Neural cell (in vitro differentiated cells): ENCODE results near the gene EXOC6B. TPM values are rescaled to one million over a fixed set of nuclear protein-coding genes. Genes with fewer than 3 reads are reported as not detected.

ENCODE experiments used
- H2AFZ ChIP-seq: fragments of 200-600, 300-800 bp; sonication (generic), shearing (Covaris generic); 2 replicates; pipeline ENCODE4 v1.6.0; 2014; ENCODE audit warnings: low read depth, mild to moderate bottlenecking, antibody characterized with exemption, low read length, moderate library complexity
- H3F3A ChIP-seq: fragments of 200-600 bp; shearing (Covaris generic); 2 replicates; pipeline ENCODE4 v1.6.1; 2016; ENCODE audit warnings: mild to moderate bottlenecking, moderate library complexity, mixed read lengths, antibody characterized with exemption, low read length; ENCODE audit not compliant: insufficient read depth, poor library complexity, severe bottlenecking
- H3K27ac ChIP-seq: fragments of 200-600, 300-800 bp; sonication (generic), shearing (Covaris generic); 2 replicates; pipeline ENCODE4 v1.5.1; 2014; ENCODE audit warnings: mild to moderate bottlenecking, low read length, moderate library complexity
- H3K27me3 ChIP-seq: fragments of 300-800, 200-600 bp; sonication (generic), shearing (Covaris generic); 2 replicates; pipeline ENCODE4 v1.6.0; 2014; ENCODE audit warnings: mild to moderate bottlenecking, low read depth, low read length, moderate library complexity; ENCODE audit not compliant: insufficient read depth
- H3K36me3 ChIP-seq: fragments of 300-800, 200-600 bp; sonication (generic), shearing (Covaris generic); 2 replicates; pipeline ENCODE4 v1.5.1; 2014; ENCODE audit warnings: mild to moderate bottlenecking, antibody characterized with exemption, low read length, moderate library complexity; ENCODE audit not compliant: insufficient read depth
- H3K4me2 ChIP-seq: fragments of 300-800, 200-600 bp; sonication (generic), shearing (Covaris generic); 2 replicates; pipeline ENCODE4 v1.6.0; 2014; ENCODE audit warnings: mild to moderate bottlenecking, low read length
- H3K4me3 ChIP-seq: fragments of 300-800, 200-600 bp; sonication (generic), shearing (Covaris generic); 2 replicates; pipeline ENCODE4 v1.5.1; 2014; ENCODE audit warnings: mild to moderate bottlenecking, low read length, moderate library complexity
- H3K79me2 ChIP-seq: fragments of 200-600 bp; shearing (Covaris generic); replicated peaks from 2 replicates; pipeline ENCODE4 v1.6.0; 2014; ENCODE audit warnings: mild to moderate bottlenecking, low read length, moderate library complexity; ENCODE audit not compliant: insufficient read depth
- H3K9ac ChIP-seq: fragments of 300-800, 200-600 bp; sonication (generic), shearing (Covaris generic); 2 replicates; pipeline ENCODE4 v1.6.1; 2016; ENCODE audit warnings: mild to moderate bottlenecking, low read length, mixed read lengths
- H3K9me2 ChIP-seq: fragments of 200-600 bp; shearing (Covaris generic); 2 replicates; pipeline ENCODE4 v1.6.1; 2016; ENCODE audit warnings: mild to moderate bottlenecking, low read length, mixed read lengths; ENCODE audit not compliant: insufficient read depth
- H3K9me3 ChIP-seq: fragments of 200-600, 300-800 bp; sonication (generic), shearing (Covaris generic); 2 replicates; pipeline ENCODE4 v1.6.1; 2016; ENCODE audit warnings: mild to moderate bottlenecking, mixed run types, low read length, moderate library complexity, mixed read lengths
- H4K20me1 ChIP-seq: fragments of 200-600 bp; shearing (Covaris generic); 2 replicates; pipeline ENCODE4 v1.6.1; 2016; ENCODE audit warnings: mild to moderate bottlenecking, mixed run types; ENCODE audit not compliant: insufficient read depth
- CTCF ChIP-seq: fragments of 450-650 bp; IDR thresholded peaks from 2 replicates; pipeline ENCODE4 v1.5.1; 2014; ENCODE audit warnings: antibody characterized with exemption, mild to moderate bottlenecking, moderate library complexity; ENCODE audit not compliant: poor library complexity, severe bottlenecking
- EP300 ChIP-seq: fragments of 450-650 bp; conservative IDR thresholded peaks from 2 replicates; pipeline ENCODE4 v1.6.1; 2014; ENCODE audit warnings: antibody characterized with exemption, mild to moderate bottlenecking, moderate library complexity; ENCODE audit not compliant: poor library complexity, severe bottlenecking
- EZH2 ChIP-seq: fragments of 200-600, 300-800 bp; shearing (Covaris generic), sonication (generic); IDR thresholded peaks from 2 replicates; pipeline ENCODE4 v1.6.1; 2014; ENCODE audit warnings: antibody characterized with exemption, low read length, borderline replicate concordance, mild to moderate bottlenecking; ENCODE audit not compliant: insufficient read depth, poor library complexity, severe bottlenecking
- MXI1 ChIP-seq: fragments of 450-650 bp; conservative IDR thresholded peaks from 2 replicates; pipeline ENCODE4 v1.6.1; 2014; ENCODE audit warnings: antibody characterized with exemption, mild to moderate bottlenecking; ENCODE audit not compliant: poor library complexity, severe bottlenecking
- POLR2AphosphoS5 ChIP-seq: IDR thresholded peaks from 2 replicates; pipeline ENCODE4 v1.6.1; 2012
- RAD21 ChIP-seq: fragments of 450-650 bp; conservative IDR thresholded peaks from 2 replicates; pipeline ENCODE4 v1.6.1; 2014; ENCODE audit warnings: antibody characterized with exemption, mild to moderate bottlenecking, moderate library complexity
- SMC3 ChIP-seq: fragments of 450-650 bp; conservative IDR thresholded peaks from 2 replicates; pipeline ENCODE4 v1.6.1; 2014; ENCODE audit warnings: antibody characterized with exemption, mild to moderate bottlenecking, moderate library complexity; ENCODE audit not compliant: poor library complexity
- TAF1 ChIP-seq: IDR thresholded peaks from 2 replicates; pipeline ENCODE4 v1.6.1; 2012; ENCODE audit warnings: low read depth
- polyA plus RNA-seq: library from polyadenylated mRNA; depleted of rRNA; stranded (reverse); fragments of >200 nt; gene quantifications from 2 replicates; pipeline ENCODE4 v1.2.3, GENCODE V29; 2014
- TF ChIP-seq, protein P1 (sequence below): IDR thresholded peaks from 2 replicates; pipeline ENCODE4 v1.6.1; 2012; ENCODE audit warnings: borderline replicate concordance

EXOC6B gene
- polyA plus RNA-seq, 1 donor from 2014 or later, result 23.4 TPM

GRCh38 chr2:72636210-72636609 lies 189.6 kb downstream of the EXOC6B start:
- Histone ChIP-seq H4K20me1 (no peaks in the 10 kb centered on the region), H3K27me3 (no peaks in the 10 kb centered on the region), H3K9me2 (no peaks in the 10 kb centered on the region), H3K27ac (no peak overlapping the region), H3K9ac (no peak overlapping the region), H3K4me3 (no peak overlapping the region), H3K79me2 (no peaks in the 10 kb centered on the region), H3K4me2 (no peak overlapping the region), H3F3A (no peaks in the 10 kb centered on the region), H3K9me3 (no peaks in the 10 kb centered on the region), H3K36me3 (no peaks in the 10 kb centered on the region), H2AFZ (no peak overlapping the region)
- TF ChIP-seq EP300 (no peak), MXI1 (no peak), CTCF (no peak), POLR2AphosphoS5 (no peak), SMC3 (no peak), EZH2 (no peak), RAD21 (no peak), TAF1 (no peak)
- TF ChIP-seq, protein P1, sequence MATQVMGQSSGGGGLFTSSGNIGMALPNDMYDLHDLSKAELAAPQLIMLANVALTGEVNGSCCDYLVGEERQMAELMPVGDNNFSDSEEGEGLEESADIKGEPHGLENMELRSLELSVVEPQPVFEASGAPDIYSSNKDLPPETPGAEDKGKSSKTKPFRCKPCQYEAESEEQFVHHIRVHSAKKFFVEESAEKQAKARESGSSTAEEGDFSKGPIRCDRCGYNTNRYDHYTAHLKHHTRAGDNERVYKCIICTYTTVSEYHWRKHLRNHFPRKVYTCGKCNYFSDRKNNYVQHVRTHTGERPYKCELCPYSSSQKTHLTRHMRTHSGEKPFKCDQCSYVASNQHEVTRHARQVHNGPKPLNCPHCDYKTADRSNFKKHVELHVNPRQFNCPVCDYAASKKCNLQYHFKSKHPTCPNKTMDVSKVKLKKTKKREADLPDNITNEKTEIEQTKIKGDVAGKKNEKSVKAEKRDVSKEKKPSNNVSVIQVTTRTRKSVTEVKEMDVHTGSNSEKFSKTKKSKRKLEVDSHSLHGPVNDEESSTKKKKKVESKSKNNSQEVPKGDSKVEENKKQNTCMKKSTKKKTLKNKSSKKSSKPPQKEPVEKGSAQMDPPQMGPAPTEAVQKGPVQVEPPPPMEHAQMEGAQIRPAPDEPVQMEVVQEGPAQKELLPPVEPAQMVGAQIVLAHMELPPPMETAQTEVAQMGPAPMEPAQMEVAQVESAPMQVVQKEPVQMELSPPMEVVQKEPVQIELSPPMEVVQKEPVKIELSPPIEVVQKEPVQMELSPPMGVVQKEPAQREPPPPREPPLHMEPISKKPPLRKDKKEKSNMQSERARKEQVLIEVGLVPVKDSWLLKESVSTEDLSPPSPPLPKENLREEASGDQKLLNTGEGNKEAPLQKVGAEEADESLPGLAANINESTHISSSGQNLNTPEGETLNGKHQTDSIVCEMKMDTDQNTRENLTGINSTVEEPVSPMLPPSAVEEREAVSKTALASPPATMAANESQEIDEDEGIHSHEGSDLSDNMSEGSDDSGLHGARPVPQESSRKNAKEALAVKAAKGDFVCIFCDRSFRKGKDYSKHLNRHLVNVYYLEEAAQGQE, result no peak

DNA sequence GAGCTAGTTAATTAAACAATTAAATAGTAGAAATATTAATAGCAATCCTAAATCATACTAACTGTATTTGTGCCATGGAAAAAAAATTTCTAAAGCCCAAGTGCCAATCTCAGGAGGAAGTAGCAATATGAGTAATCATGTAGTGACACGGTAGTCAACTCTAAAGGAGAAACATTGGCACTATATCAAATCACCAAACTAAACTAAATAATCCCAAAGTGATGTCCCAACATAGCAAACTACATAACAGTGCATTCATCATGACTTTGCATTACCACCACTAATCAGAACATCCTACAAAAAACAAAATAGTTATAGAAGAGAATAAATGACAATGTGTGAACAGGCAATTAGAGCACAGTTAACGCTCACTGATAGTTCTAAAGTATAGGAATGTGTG lies 195.1 kb downstream of the EXOC6B start:
- Histone ChIP-seq H3K27ac (no peak overlapping the region), H3K27me3 (no peaks in the 10 kb centered on the region), H3K36me3 (no peaks in the 10 kb centered on the region), H3F3A (no peaks in the 10 kb centered on the region), H3K4me3 (no peak overlapping the region), H3K9me2 (no peaks in the 10 kb centered on the region), H2AFZ (no peak overlapping the region), H3K9ac (no peak overlapping the region), H3K4me2 (no peak overlapping the region), H4K20me1 (no peaks in the 10 kb centered on the region), H3K9me3 (no peaks in the 10 kb centered on the region), H3K79me2 (no peaks in the 10 kb centered on the region)
- TF ChIP-seq EZH2, result no peak
- no peak for TF ChIP-seq POLR2AphosphoS5
- TF ChIP-seq MXI1, result no peak
- TF ChIP-seq, protein P1, result no peak
- no peak for TF ChIP-seq SMC3
- no peak for TF ChIP-seq CTCF
- no peak for TF ChIP-seq EP300
